GM21825 (cell line): ENCODE data around the gene DUOX1.
"Not testable (repeated sequence)": the region's sequence is repeated elsewhere in the genome, so short reads cannot be mapped to it uniquely, and the experiment has no call there.

Source experiments
- ATAC-seq: cut with Tn5 transposase; IDR thresholded peaks from one replicate; pipeline ENCODE4 v1.9.1; 2021; ENCODE audit warnings: mild to moderate bottlenecking, moderate library complexity; ENCODE audit not compliant: unreplicated experiment

DUOX1 gene

DNA sequence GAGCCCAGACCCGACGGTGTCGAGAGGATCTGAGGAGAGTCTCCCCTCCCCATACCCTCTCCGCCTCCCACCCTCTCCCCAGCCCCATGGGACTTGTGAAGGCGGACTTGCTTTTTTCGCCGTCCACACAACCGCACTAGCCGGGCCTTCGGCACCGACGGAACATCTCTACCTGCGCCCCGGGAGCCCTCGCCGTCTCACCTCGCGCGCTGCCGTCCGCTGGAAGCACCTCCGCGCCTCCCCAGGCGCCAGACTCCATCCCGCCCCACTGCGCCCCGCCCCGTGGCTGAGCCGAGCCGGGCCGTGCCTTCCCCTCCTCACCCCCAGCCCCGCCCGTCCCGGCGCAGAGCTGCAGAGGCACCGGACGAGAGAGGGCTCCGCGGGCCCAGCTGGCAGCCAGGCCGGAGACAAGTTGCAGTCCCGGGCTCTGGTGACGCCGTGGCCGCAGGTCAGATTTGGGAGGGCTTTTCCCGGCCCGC is at the start of gene DUOX1, which contains the start of gene DUOXA1:
Gene DUOX1 (plus strand): TSS at position 344 of the 479 bp plus-strand sequence. CDS start 1,973 bp downstream, outside the sequence.
Gene DUOXA1 (minus strand): TSS at position 229 of the 479 bp plus-strand sequence. CDS start 6,865 bp downstream, outside the sequence.
- no peak for ATAC-seq

DNA sequence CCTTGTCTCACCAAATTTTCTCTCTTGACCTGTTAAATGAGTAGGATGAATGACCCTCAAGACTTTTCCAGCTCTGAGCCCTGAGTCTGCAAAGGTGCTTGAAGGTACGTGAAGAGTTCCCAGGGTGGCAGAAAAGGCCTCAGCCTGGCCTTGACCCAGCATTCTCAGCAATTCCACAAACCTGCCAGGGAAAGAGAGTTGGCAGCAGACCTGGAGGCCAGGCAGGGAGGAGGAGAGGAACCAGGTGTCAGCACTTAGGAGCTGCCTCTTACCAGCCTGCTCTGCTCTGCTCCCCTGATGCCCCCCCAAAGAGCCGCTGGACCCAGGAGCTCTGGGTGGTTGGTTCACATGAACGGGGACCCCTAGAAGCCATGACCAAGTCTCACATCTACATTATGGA is 49.2 kb upstream of the DUOX1 start:
- not testable (repeated sequence) for ATAC-seq

DNA sequence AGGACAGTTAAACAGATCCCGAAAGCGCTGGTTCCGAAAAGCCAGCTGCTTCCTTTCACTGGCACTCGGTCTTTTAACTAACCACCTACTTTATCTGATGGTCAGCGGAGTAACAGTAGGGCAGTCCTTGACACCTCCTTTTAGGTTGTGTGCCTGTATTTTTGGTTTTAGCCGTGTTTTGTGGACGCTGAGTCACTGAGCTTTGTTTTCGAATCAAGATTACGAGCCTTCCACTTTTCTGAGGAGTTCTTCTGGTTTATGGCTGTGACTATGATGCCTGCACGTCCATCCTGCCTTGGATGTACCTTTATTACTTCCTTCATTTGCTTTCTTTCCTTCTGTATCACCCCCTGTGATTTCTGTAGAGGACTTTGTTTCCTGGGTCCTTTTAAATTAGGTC is 47.4 kb upstream of the DUOX1 start:
- ATAC-seq: not testable (repeated sequence)

DNA sequence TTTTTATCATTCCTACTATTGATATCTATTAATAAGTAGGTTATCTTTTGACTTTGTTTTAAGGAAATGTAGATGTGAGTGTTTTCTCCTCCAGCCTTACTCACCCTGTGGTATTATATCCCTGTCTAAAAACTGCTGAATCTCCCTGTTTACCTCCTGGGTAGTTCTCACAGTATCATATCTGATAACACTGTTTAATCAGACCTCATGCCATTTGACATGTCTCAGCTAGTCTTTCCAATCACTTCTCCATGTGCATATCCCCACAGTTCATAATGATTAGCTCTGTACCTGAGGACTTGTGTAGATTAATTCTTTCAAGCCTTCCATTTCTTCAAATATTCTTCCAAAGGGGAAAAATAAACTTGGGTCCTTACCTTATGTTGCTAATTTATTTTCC is 46.6 kb upstream of the DUOX1 start:
- no peak for ATAC-seq

DNA sequence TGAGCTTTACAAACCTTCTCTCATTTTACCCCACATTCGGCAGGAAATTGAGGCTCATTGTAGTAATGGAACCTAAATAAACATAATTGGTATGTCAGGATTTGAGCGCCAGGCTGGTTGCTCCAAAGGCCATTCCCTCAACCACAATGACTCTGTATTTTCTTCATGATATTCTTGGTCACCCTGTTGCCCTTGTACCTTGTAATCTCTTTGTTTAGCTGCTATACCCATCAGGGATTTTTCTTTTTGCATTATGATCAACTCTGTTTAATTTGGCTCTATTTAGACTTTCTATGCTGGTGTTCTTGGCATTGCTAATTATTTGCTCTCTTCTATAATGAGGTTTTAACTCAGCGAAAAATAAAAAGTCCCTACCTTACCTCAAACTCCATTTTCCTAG is 45.6 kb upstream of the DUOX1 start:
- ATAC-seq: no peak

DNA sequence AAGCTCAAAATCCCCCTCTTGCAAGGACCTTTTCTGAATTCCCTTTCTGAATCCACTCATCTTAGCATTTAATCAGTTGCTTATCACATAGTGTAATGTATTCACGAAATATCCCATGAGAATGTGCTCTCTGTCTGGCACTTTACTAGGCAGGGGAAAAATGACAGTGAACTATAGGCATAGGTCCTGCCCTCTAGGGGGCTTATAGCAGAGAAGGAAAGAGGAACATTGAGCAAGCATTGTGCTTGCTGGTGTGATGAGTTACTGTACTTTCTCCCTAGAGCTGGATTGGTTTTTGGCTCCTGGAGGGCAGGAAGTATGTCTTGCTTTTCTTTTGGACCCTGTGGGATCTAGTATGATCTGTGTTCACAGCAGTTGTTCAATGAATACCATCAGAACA is 42.3 kb upstream of the DUOX1 start:
- no peak for ATAC-seq

DNA sequence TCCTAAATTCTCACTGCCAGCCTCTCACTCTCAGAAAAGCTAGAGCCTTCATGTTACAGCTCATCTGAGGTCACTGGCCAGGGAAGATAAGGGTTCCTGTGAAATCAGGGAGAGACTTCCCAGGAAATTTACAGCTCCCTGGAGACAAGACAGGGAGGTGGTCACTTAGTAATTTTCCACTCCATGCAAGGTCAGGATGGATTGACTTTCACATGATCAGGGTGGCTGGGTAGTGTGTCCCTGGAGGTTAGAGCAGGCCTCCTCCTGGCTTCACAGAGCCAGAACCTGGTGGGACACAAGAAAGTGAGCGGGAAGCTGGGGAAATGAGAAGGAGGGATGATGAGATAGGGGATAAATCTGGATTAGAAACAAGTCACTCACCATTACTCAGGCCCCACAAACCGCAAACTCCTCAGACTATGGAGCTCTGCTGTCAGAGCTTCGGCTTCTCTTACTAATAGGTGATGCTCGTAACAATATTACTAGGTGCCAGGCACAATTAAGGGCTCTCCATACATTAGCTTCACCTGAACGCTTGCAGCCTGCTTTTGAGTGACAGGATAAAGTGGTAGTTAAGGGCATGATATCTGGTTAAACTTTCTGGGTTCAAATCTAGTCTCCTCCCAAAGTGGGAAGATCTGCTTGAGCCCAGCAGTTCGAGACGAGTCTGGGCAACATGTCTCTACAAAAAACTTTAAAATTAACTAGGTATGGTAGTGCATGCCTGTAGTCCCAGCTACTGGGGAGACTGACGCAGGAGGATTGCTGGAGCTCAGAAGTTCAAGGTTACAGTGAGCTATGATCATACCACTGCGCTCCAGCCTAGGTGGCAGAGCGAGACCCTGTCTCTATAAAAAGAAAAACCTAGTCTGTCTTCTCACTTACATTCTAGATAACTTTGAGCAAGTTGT is 40.7 kb upstream of the DUOX1 start:
- no peak for ATAC-seq

DNA sequence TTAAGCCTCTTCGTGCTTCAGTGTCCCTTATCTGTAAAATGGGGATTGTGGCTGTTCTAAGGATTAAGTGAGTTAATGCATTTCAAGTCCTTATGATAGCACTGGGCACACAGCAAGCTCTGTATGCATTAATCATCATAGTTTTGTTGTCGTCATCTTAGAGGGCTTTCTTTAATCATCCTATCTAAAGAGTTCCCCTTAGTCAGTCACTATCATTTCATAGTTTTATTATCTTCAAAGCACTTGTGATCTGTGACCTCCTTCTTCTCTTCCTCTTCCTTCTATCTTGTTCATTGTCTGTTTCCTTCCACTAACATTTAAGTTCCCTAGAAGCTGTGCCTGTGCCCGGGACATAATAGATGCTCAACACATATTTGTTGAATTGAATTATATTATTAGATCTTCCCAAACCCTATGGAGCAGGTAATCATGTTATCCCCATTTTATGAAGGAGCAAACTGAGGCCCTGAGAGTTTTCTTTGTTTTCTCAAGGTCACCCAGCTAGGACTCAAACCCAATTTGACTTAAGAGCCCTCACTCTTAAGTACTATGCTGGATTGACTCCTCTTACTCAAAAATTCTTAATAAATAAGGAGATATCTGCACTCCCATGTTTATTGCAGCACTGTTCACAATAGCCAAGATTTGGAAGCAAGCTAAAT is 40.0 kb upstream of the DUOX1 start:
- no peak for ATAC-seq

DNA sequence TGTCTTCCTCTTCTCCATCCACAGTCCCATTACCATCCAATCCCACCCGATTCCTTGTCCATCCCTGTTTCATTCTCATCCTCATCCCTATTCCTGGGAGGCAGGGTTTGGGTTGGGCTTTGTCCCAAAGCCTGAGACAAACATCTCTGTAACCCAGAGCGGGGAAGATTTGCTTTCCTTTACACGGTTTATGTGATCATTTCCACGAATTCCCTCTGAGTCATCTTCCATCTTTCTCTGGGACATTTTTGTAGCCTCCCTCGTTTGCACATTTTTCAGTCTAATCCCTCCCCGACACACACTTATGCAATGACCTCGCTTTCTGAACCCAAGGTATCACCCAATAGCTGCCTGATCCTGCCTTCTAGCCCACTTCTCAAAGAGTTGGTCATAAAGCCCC is 38.6 kb upstream of the DUOX1 start:
- no peak for ATAC-seq

DNA sequence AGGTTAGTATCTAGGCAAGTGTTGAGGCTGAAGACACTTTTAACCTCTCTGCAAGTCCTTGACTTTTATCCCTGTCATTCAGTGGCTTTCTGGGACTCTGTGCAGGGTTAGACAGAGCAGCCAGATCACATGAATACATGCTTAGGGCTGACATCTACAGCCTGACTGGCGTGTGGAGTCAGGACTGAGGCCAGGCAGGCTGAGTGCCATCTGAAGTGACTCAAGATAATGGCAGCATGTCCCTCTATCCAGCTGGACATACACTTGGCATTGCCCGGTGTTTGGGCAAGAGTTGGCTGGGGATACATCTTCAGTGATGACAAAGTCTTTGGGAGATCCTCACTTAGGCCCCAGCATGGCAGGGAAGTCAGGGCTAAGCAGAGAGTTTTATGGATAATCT is 38.2 kb upstream of the DUOX1 start:
- no peak for ATAC-seq

DNA sequence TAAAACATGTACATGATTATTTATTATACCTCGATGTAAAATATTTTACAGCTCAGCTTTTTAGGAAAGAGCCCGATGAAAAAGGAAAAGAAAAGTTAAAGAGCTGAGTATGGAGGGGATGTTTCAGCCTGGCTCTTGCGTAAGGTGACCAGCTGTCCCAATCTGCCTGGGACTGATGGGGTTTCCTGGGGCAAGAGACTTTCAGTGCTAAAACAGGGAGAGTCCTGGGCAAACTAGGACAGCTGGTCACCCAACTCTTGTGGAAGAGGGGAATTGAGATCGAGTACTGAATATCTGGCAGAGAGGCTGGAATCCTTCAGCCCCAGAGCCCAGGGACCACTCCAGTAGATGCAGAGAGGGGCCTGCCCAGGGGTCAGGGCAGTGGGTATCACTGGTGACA is 36.8 kb upstream of the DUOX1 start:
- ATAC-seq: no peak

DNA sequence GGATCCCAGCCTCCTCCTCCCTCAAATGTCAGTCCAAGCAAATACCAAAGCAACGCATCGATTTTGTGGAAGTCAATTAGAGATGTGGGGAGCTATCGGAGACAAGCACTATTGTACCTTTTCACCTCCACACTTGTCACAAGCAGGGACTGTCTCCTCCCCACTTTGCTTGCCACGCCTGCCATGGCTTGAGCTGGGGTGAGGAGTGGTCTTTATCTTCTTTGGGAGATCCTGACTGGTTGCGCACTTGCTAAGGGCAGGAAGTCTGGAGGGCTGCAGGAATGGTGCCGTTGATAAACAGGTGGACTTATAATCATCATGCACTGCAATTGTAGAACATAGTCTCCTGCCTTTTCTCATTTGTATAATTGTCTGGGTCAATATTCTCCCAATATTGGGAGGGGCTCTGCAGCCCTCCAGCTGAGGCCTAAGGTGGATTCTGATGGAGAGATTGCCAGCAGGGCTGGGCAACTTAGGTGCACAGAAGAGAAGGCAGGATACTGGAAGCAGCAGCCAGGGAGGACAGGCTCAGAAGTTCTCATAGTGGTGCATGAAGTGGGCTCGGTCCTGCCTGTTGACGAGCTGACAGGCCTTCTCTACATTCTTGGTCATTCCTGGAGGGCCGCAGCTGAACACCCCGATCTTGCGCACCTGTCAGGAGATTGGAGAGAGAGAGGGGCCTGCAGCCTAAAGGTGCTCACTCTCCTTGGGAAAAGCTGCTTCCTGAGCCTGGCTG is 36.0 kb upstream of the DUOX1 start:
- ATAC-seq: no peak

DNA sequence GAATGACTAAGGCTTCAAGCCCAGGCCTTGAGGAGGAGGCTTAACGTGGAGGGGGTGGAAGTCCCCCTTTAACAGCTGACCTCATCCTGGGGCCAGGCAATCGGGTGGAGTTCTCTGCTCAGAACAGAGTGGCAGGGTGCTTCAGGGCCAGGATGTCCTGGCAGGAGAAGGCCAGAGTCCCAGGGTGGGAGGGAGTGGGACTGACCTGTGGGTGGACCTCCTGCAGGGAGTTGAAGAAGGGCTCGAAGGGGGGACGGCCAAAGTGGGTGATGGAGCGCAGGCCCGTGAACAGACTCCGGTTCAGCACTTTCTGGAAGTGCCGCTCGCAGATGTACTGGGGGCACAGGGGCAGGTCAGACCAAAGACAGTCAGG is 35.5 kb upstream of the DUOX1 start:
- ATAC-seq: no peak

DNA sequence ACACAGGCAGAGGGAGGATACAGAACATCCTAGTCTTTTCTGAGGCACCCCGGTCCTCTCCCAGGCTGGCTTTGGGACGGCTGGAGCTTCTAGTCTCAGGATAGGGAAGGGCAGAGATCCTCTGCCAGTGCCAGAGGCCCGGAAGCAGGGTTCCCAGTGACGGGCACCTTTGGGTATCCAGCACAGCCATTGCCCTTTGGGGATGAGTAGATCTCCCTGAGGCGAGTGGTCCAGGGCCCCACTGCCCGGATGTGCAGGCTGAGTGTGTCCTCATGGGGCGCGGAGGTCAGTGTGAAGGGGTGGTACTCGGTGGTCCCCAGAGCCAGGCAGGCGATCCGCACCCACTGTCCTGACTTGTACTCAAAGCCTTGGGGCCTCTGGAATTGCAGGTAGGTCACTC is 34.1 kb upstream of the DUOX1 start:
- ATAC-seq: no peak

DNA sequence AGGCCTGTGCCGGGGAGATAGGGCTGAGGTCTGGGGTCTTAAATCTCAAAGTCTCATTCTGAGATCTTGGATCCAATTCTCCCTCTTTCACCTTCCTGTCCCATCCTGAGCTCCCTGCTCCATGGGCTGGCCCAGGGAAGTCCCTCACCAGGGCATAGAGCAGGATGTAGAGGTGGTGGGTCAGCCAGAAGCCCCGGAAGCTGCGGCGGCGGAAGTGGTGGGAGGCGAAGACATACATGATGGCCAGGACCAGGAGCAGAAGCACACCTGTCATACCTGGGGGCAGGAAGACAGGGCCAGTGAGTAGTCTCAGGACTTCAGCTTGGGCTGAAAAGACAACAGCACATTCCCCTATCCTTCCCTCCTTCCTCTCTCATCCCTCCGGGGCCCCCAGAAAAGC is 32.3 kb upstream of the DUOX1 start:
- no peak for ATAC-seq

DNA sequence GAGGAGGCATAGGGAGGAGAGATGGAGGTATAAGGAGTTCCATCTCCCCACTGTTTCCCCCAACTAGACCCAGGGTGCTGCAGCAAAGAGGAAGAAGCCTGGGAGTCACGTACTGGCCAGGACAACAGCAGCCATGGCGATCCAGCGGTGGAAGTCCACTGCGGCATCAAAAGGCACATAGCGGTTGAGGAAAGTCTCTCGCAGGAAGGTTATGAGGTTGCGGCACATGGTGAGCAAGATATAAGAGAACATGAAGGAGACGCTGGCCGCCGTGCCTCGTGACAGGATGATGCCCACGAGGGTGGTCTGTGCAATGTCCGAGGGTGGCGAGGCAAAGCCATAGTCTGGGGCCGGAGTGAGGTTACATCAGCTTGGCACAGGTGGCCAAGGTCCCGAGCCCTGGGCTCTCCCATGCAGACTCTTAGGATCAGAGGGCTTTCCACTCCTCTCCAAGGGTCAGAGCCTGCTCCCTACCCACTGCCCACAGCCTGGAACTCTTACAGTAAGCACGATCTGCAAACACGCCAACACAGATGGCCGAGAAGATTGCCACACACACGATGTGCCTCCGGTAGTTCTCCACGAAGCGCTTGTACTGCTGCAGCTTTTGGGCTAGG is 30.1 kb upstream of the DUOX1 start:
- ATAC-seq: no peak

DNA sequence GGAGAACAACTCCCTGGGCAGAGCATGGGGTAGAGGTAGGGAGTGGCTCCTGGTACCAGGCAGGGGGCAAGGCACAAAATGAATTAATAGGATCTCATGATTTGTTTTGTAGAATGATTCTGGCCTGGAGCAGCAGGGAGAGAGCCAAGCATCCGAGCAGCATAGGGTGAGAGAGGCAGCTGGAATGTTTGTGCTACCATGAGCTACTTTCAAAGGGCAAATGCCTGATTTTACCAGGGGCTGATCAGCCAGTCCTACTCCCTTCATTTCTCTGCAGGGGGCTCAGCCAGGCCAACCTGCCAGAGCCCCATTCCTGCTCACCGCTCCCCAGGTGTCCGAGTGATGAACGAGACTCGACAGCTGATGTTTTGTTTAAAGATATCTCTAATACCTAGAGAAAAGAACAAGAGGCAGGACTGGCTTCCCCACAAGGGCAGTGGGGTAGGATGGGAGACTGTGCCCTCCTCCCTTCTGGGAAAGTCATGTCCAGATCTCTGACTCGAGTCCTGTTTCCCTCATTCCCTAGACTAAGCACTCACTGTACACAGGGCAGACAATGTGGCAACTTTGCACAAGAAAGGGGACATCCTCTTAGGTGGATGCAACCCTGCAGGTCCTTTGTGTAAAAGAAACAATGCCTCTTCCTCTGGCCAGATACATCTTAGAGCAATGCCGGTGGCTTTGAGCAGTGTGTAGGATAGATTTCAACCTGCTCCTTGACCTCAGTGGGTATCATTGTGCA is 28.7 kb upstream of the DUOX1 start:
- ATAC-seq: no peak

DNA sequence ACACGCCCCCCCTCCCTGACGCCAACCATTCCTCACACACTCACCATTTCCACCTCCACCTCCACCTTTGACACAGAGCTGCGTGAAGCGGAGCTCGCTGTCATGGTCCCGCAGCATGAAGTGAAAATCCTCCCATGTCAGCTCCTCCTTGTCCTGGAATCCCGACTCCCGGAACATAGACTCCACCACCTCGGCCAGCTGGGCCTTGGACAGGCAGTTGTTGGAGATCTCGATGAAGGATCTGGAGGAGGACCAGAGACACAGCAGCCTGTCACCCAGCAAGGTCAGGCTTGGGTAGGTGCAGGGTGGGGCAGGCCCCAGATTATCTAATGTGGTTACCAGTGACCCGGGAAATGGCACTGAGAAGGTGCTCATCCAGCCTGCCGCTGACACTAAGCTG is 28.0 kb upstream of the DUOX1 start:
- no peak for ATAC-seq

DNA sequence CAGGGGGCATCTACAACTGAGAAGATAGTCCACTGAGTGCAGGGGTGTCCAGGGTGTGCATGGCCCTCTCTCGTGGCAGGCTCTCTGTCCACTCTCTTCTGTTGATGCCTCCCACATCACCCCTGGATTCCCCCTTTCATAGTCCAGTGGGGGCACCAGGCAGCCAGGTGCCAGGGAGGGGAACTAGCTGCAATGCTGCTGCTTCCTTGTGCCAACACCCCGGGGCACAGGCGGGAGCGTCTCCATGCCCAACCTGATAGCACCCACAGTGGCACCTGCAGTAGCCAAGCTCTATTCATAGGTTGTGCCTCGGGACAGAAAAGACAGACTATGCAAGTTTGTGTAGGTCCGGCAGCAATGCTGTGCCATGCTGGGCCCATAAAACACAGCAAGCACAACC is 27.6 kb upstream of the DUOX1 start:
- ATAC-seq: no peak

DNA sequence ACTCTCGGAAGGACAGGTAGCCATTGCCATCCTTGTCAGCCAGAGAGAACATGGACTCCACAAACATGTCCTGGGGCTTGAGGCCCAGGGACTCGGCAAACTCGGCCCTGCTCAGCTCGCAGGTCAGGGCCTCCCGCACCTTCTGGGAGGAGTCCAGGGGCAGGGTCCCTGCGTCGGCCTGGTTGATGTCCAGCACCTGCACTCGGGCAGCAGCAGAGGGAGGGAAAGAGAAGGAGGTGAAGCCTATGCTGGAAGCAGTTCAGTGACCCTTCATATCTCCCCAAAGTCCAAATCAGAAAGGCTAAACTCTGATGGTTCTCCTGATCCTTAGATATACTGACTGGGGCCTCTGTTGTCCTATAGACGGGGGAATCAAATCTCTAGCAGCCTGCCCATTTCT is 25.6 kb upstream of the DUOX1 start:
- ATAC-seq: not testable (repeated sequence)
